OCI-LY3 (cell line): ENCODE measurements around the gene TSPAN15.

Source experiments
- H2AFZ ChIP-seq: fragments of 200-600, 300-600 bp; shearing (Covaris generic); 2 replicates; pipeline ENCODE4 v1.6.0; 2014; ENCODE audit warnings: antibody characterized with exemption, low read depth, low read length
- H3K27ac ChIP-seq: fragments of 200-600, 300-600 bp; sonication (generic); 2 replicates; pipeline ENCODE4 v1.5.1; 2014; ENCODE audit warnings: mild to moderate bottlenecking, low read length, moderate library complexity, mixed read lengths
- H3K27me3 ChIP-seq: fragments of 200-600, 300-600 bp; sonication (generic); 2 replicates; pipeline ENCODE4 v1.6.1; 2014; ENCODE audit warnings: low read depth, low read length, mixed read lengths
- H3K36me3 ChIP-seq: fragments of 200-600, 300-600 bp; sonication (generic); replicated peaks from 2 replicates; pipeline ENCODE3; 2014; ENCODE audit warnings: low read depth, low read length, mixed read lengths
- H3K4me1 ChIP-seq: fragments of 300-600, 200-600 bp; sonication (generic); 2 replicates; pipeline ENCODE4 v1.6.1; 2014; ENCODE audit warnings: low read length, mixed read lengths
- H3K4me2 ChIP-seq: fragments of 200-600, 300-600 bp; sonication (generic); 2 replicates; pipeline ENCODE4 v1.6.1; 2014; ENCODE audit warnings: low read length, mixed read lengths
- H3K4me3 ChIP-seq: fragments of 300-600, 200-600 bp; sonication (generic); 2 replicates; pipeline ENCODE4 v1.5.1; 2014; ENCODE audit warnings: antibody characterized with exemption, mild to moderate bottlenecking, low read length, moderate library complexity
- H3K79me2 ChIP-seq: fragments of 300-600, 200-600 bp; shearing (Covaris generic); 2 replicates; pipeline ENCODE4 v1.6.1; 2014; ENCODE audit warnings: mild to moderate bottlenecking, low read length, mixed read lengths
- H3K9ac ChIP-seq: fragments of 300-600, 200-600 bp; shearing (Covaris generic); 2 replicates; pipeline ENCODE4 v1.6.0; 2014; ENCODE audit warnings: mild to moderate bottlenecking, low read length, moderate library complexity
- H3K9me3 ChIP-seq: fragments of 200-600, 300-600 bp; shearing (Covaris generic); 2 replicates; pipeline ENCODE4 v1.6.1; 2014; ENCODE audit warnings: low read length, mixed read lengths; ENCODE audit not compliant: insufficient read depth
- H4K20me1 ChIP-seq: fragments of 200-600, 300-600 bp; sonication (generic); 2 replicates; pipeline ENCODE4 v1.6.1; 2016; ENCODE audit warnings: low read length, mixed read lengths; ENCODE audit not compliant: insufficient read depth
- EZH2phosphoT487 ChIP-seq: fragments of 200-600 bp; shearing (Covaris generic); IDR thresholded peaks from 2 replicates; pipeline ENCODE4 v1.6.1; 2018; ENCODE audit warnings: antibody characterized with exemption, mixed run types, low read depth
- TF ChIP-seq, protein P1 (sequence below): fragments of 200-600, 300-600 bp; sonication (generic); IDR thresholded peaks from 2 replicates; pipeline ENCODE4 v1.5.1; 2014; ENCODE audit warnings: antibody characterized with exemption, low read length, low read depth

Gene TSPAN15

GRCh38 chr10:69500864-69501468, 49.7 kb downstream of the TSPAN15 start:
- H3K4me2 ChIP-seq = no peak overlapping the region
- no peak overlapping the region for H3K27ac ChIP-seq
- H3K36me3 ChIP-seq = no peaks in the 10 kb centered on the region
- H4K20me1 ChIP-seq = no peaks in the 10 kb centered on the region
- no peak overlapping the region for H3K9ac ChIP-seq
- H3K9me3 ChIP-seq = no peaks in the 10 kb centered on the region
- H3K27me3 ChIP-seq = no peaks in the 10 kb centered on the region
- TF ChIP-seq EZH2phosphoT487 = no peak
- TF ChIP-seq, protein P1, sequence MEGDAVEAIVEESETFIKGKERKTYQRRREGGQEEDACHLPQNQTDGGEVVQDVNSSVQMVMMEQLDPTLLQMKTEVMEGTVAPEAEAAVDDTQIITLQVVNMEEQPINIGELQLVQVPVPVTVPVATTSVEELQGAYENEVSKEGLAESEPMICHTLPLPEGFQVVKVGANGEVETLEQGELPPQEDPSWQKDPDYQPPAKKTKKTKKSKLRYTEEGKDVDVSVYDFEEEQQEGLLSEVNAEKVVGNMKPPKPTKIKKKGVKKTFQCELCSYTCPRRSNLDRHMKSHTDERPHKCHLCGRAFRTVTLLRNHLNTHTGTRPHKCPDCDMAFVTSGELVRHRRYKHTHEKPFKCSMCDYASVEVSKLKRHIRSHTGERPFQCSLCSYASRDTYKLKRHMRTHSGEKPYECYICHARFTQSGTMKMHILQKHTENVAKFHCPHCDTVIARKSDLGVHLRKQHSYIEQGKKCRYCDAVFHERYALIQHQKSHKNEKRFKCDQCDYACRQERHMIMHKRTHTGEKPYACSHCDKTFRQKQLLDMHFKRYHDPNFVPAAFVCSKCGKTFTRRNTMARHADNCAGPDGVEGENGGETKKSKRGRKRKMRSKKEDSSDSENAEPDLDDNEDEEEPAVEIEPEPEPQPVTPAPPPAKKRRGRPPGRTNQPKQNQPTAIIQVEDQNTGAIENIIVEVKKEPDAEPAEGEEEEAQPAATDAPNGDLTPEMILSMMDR = no peak
- no peak overlapping the region for H3K4me3 ChIP-seq
- H3K4me1 ChIP-seq = no peaks in the 10 kb centered on the region
- H3K79me2 ChIP-seq = no peaks in the 10 kb centered on the region
- no peak overlapping the region for H2AFZ ChIP-seq

- no peak overlapping the region for H3K27ac ChIP-seq
- no peaks in the 10 kb centered on the region for H3K4me1 ChIP-seq
- no peak overlapping the region for H2AFZ ChIP-seq
- H3K4me3 ChIP-seq = no peak overlapping the region
- no peak overlapping the region for H3K4me2 ChIP-seq
- H3K9ac ChIP-seq = no peak overlapping the region
- H4K20me1 ChIP-seq = no peaks in the 10 kb centered on the region
- no peaks in the 10 kb centered on the region for H3K79me2 ChIP-seq
- TF ChIP-seq, protein P1 = no peak
- TF ChIP-seq EZH2phosphoT487 = no peak
- H3K9me3 ChIP-seq = no peaks in the 10 kb centered on the region
- H3K36me3 ChIP-seq = no peaks in the 10 kb centered on the region
- H3K27me3 ChIP-seq = no peaks in the 10 kb centered on the region
Measured at GRCh38 chr10:69501657-69502056, 50.4 kb downstream of the TSPAN15 start.

GRCh38 chr10:69502589-69502988, 51.3 kb downstream of the TSPAN15 start:
- no peak overlapping the region for H3K4me3 ChIP-seq
- TF ChIP-seq, protein P1 = no peak
- no peak for TF ChIP-seq EZH2phosphoT487
- H3K9me3 ChIP-seq = no peaks in the 10 kb centered on the region
- H2AFZ ChIP-seq = no peak overlapping the region
- H3K79me2 ChIP-seq = no peaks in the 10 kb centered on the region
- H3K4me1 ChIP-seq = peaks cover 6% of the 10 kb centered on the region
- H3K27ac ChIP-seq = no peak overlapping the region
- no peak overlapping the region for H3K9ac ChIP-seq
- no peak overlapping the region for H3K4me2 ChIP-seq
- H3K27me3 ChIP-seq = no peaks in the 10 kb centered on the region
- no peaks in the 10 kb centered on the region for H3K36me3 ChIP-seq
- no peaks in the 10 kb centered on the region for H4K20me1 ChIP-seq

- H2AFZ ChIP-seq = no peak overlapping the region
- no peak overlapping the region for H3K9ac ChIP-seq
- H3K4me1 ChIP-seq = peaks cover 6% of the 10 kb centered on the region
- H4K20me1 ChIP-seq = no peaks in the 10 kb centered on the region
- H3K4me2 ChIP-seq = no peak overlapping the region
- no peaks in the 10 kb centered on the region for H3K27me3 ChIP-seq
- no peak overlapping the region for H3K27ac ChIP-seq
- H3K4me3 ChIP-seq = no peak overlapping the region
- H3K79me2 ChIP-seq = no peaks in the 10 kb centered on the region
- H3K9me3 ChIP-seq = no peaks in the 10 kb centered on the region
- TF ChIP-seq, protein P1 = no peak
- no peak for TF ChIP-seq EZH2phosphoT487
- no peaks in the 10 kb centered on the region for H3K36me3 ChIP-seq
Measured at GRCh38 chr10:69503001-69503895, 52.0 kb downstream of the TSPAN15 start.
